Measurements from ENCODE around the gene MMP15.

- TF ChIP-seq CTCF (IDR thresholded peaks at IDR 0.05; ENCODE audit: extremely low read depth in 1 of 2, insufficient read depth in 1 of 2, low read depth in 1 of 2, low read length in 2 of 2) (no peak), EZH2 (IDR thresholded peaks at IDR 0.05; ENCODE audit: borderline replicate concordance, low read depth, low read length, severe bottlenecking) (no peak), FOS (IDR thresholded peaks at IDR 0.05; ENCODE audit: borderline replicate concordance, insufficient read depth, low read length) (no peak), POLR2AphosphoS5 (IDR thresholded peaks at IDR 0.05; ENCODE audit: insufficient read depth, low read depth, low read length) (no peak), POLR2A (IDR thresholded peaks at IDR 0.05; ENCODE audit: low read depth, low read length) (no peak)
These were observed 61.0 kb downstream of the MMP15 start for GRCh38 chr16:58086381-58087208.

Measured in endothelial cell of umbilical vein (primary cell).